NOMO-1 treated with DMSO at 0.1 percent for 48 hours (cell line): ENCODE measurements around the gene TMEM190.
"Not testable (repeated sequence)": the region's sequence is repeated elsewhere in the genome, so short reads cannot be mapped to it uniquely, and the experiment has no call there.

Source experiments
- DNase-seq: peaks from one replicate; lab custom pipeline; 2025; ENCODE audit not compliant: unreplicated experiment; lab: John Stamatoyannopoulos, UW

Gene TMEM190

GRCh38 chr19:55418185-55418584 is 41.6 kb downstream of the TMEM190 start:
- peak; percentile 31 for DNase-seq

- DNase-seq: no peak
These were observed 42.5 kb downstream of the TMEM190 start for GRCh38 chr19:55419103-55419502.

GRCh38 chr19:55419624-55420236 is 43.1 kb downstream of the TMEM190 start:
- no peak for DNase-seq

- DNase-seq: not testable (repeated sequence)
These were observed 44.7 kb downstream of the TMEM190 start for GRCh38 chr19:55421281-55421680.

- DNase-seq: no peak
These were observed 46.8 kb downstream of the TMEM190 start for GRCh38 chr19:55423225-55424005.

GRCh38 chr19:55424518-55424917 is 47.9 kb downstream of the TMEM190 start:
- no peak for DNase-seq

- DNase-seq: no peak
These were observed 49.4 kb downstream of the TMEM190 start for GRCh38 chr19:55426042-55426441.
